SIG-M5 (cell line): ENCODE measurements around the gene POLE.
"Not testable (repeated sequence)": the region's sequence is repeated elsewhere in the genome, so short reads cannot be mapped to it uniquely, and the experiment has no call there.

Source experiments
- DNase-seq: peaks from one replicate; lab custom pipeline; 2025; lab: John Stamatoyannopoulos, UW

The POLE gene

DNA sequence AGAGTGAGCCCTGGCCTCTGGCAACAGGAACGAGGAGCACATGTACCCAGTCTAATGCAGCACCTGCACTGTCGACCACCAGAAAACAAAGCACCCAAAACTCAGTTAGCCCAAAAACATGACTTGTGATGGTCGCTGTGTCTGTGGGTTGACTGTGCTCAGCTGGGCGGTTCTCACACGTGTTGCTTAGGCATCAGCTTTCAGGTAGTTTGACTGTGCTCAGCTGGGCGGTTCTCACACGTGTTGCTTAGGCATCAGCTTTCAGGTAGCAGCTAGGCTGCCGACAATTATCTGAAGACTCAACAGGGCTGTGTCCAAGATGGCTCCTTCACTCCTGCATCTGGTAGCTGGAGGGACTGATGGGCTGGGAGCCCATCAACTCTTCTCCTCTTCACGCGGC, 75.5 kb downstream of the POLE start:
- DNase-seq = no peak

DNA sequence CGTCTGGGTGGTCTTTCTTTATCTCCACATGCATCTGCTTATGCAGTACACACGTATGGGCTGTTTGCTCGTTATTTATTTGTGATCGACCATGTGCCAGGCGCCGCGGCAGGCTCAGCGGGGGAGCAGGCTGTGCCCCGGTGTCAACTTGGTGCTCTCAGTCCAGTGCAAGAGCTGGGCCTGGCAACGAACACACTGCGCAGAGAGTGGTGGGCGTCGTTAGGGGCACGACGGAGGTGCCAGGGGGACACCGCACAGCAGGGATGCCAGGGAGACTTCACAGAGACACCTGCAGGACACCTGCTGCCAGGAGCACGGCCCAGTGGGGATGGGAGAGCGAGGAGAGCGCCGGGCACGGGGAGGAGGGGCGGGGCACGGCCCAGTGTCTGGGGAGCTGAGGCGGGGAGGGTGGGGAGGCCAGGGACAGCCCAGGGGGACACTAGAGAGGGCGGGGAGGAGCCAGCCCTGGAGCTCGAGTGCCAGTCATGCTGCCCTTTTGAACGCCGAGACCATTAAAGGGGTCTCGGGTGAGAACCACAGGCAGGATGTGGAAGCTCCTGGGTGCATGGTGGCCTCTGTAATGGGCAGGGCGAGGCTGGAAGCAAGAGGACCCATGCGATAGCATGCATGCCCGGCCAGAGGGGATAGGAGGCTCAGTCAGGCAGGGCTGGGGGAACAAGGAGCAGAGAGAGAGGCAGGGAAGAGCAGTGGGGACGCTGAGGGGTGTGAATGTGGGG, 76.1 kb downstream of the POLE start:
- DNase-seq = no peak

DNA sequence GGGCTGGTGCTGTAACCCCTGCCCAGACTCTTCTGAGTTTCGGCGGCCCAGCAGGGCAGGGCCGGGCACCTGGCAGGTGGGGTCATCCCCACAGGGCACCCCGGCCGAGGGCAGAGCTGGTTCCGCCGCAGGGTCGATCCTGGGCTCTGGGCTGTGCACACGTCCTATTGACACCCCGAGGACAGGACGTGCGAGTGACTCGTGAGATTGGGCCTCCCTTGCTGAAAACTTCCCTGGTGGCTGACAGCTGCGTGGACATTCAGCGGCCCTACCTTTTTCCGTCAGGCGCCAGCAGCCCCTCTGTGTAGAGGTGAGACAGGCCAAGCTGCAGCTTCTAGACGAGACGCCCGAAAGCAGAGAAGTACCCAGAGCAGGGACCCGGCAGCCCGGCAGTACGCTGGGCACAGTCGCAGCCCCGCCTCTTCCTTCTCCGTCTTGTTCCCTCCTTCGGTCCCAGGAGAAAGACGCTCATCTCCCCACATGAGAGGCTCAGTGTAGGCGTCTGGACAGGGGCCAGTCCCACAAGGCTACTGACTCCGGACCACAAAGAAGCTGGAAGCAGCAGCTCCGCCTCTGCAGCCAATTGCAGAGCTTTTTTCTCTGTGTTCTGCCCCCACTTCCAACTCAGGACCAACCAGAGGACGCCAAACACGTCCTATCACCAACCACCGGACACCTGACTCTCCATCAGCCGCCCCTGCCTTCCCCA, 76.9 kb downstream of the POLE start, which contains the start of gene LRCOL1:
TSS of gene LRCOL1 (minus strand) at position 532 of the 709 bp plus-strand sequence. CDS start 4,331 bp downstream, outside the sequence.
- no peak for DNase-seq

DNA sequence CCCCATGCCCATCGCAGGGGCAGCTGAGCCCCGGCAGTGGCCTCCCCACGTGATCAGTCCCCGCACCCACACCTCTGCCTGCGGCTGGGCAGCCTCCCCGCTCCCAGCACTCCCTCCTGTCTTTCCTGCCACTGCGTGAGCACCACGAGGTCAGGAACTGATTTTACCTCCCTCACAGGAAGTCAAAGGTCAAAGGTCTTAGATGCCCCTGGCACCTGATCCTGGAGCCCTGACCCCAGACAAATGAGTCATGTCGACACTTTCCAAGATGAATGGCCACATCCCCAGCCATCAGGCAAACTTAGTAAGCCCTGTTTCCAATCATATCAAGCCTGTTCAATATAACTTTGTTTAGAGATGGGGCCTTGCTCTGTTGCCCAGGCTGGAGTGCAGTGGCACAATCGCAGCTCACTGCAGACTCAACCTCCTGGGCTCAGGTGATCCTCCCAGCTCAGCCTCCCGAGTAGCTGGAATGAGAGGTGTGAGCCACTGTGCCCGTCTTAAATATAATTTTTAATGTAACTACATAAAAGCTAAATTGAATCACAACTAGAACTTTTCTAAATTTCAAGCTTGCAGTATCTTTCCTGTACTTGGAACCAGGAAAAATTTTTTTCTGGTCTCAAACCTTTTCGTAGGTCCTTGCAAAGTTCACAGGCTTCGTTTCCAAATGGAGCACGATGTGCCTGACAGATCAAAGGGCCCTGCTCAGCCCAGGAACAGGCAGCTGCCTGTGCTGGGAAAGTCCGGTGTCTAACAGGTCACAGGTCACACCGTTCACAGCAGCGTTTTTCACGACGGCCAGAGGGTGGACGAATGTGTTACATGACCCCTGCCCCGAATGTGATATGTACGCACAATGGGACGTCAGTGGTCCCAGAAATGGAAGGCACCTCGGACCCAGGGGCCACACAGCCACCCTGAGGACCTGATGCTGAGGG, 78.6 kb downstream of the POLE start:
- no peak for DNase-seq

DNA sequence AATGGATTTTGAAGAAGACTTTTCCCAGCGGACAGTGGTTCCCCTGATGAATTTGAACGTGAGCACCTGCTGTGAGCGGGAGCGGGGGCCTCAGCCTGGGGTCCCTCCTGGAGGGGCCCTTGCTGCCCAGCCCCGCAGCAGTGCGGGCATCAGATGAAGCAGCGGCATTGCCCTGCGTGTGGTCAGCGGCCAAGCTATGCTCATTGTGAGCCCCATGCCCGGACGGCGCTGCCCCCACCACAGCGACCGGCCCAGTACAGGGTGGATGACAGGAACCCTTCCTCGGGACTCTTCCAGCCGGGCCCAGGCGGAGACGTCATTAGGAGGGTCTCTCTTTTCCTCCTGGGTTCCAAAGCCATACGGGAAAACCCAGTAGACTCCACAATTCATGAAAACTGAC, 80.2 kb downstream of the POLE start:
- DNase-seq = no peak

DNA sequence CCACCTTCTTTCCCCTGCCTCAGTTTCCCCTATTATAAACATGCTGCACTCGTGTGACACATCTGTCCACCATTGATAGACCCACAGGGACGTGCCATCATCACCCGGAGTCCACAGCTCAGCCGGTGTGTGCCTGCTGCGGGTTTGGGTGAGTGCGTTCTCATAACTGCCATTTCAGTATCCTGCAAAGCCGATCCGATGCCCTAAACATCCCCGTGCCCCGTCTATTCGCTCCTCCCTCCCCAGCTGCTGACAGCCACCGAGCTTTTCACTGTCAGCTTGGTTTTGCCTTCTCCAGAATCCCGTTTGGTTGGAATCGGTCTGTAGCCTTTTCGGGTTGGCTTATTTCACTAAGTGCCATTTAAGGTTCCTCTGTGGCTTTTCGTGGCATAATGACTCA, 80.7 kb downstream of the POLE start:
- DNase-seq = no peak

DNA sequence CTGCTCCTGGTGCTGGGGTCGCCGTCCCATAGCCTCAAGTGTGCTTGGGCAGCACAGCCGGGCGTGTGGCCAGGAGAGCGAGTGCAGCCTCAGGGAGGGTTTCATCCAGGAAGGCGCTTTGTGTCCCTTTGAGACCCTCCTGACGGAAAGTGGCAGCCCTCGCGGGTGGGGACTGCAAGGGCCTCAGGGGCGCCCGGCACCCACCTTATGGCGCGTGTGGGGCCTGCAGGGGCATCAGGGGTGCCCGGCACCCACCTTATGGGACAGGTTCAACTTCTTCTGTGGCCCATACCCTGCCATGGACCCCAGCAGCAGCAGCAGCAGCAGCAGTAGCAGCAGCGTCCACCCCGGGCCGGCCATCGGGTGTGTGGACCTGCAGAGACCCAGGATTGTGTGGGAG, 81.2 kb downstream of the POLE start:
- no peak for DNase-seq

DNA sequence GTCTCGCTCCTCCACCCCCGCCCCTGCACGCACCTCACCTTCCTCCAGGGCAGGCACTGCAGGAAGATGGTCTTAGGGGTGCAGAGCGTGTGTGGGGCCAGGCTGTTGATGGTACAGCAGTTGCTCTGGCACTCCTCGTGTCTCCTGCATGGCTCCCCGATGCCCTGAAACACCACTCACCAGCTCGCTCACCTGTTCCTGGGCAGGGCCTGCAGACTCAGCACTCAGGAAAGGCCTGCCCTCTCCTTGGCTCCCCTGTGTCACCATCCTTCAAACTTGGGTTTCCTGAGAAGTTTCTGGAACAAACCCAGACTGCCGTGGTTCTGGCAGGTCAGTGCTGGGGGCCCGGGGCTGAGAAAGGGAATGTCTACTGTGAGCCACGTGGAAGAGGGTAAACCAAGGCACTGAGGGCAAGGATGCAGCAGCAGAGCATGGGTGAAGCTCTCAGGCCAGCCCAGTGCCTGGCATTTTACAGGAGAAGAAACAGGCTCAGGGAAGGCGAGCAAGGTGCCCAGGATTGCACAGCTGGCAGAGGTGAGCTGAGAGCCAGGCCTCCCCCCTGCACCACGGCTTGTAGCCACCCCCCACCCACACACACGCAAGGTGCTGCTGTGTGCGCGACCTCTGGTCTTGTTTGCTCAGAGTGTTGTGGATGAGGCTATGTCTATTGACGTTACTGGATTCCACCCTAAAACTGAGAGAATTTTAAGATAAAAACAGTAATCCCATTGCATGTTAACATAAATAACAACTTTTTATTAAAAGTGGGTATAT, 82.3 kb downstream of the POLE start:
- DNase-seq = no peak

DNA sequence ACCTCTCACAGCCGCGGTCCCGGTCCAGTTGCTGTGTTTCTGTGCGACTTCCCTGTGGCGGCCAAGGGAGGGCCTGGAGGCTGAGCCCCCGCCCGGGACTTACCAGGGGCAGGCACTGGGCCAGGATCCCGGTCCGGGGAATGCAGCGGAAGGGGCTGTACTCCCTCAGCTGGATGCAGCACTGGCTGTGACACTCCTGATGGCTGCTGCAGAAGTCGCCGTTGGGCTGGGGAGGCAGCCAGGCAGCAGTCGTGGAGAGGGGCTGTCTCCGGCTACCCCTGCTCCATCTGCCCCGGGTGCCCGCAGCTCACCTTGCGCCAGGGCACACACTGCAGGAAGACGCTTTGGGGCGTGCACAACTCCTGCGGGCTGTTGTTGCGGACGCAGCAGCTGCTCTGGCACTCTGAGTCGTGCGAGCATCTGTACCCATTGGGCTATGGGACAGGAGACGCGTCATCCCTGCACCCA, 83.0 kb downstream of the POLE start:
- DNase-seq = no peak

DNA sequence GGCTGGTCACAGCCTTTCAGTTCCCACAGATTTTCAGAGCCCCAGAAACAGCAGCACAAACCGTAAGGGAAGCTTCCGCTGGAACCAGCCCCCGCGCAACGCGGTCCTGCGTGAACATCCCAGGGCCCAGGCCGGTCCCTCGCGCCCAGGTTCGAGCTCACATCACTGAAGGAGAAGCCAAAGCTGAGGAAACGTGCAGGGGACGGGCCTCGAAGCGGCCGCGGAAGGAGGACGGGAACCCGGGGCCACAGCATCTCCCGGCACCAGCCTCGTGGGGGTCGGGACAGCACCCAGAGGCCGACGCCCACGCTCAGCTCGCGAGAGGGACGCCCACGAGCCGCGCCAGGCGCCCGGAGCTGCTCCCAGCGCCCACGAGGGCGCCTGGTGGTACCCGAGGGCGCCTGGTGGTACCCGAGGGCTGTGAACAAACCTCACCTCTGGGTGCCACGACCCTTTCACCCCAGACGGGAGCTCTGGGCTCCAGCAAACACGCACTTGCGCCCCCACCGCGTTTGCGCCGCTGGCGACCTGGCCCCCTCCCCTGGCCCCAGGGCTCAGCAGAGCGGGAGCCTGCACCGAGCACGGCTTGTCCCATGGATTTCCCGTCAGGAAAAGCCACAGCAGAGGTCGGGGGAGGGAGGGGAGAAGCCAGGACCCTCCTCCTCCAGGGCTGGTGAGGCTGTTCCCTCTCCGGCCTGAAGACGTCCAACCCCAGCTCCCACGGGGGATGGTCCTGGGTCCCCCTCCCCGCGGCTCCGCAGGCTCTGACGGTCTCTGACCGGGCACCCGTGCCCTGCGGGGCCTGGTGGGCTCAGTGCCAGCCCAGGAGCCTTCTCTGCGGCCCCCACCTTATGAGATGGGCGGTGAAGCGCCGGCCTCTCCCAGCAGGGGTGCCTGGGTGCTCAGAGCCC, 83.6 kb downstream of the POLE start:
- no peak for DNase-seq

DNA sequence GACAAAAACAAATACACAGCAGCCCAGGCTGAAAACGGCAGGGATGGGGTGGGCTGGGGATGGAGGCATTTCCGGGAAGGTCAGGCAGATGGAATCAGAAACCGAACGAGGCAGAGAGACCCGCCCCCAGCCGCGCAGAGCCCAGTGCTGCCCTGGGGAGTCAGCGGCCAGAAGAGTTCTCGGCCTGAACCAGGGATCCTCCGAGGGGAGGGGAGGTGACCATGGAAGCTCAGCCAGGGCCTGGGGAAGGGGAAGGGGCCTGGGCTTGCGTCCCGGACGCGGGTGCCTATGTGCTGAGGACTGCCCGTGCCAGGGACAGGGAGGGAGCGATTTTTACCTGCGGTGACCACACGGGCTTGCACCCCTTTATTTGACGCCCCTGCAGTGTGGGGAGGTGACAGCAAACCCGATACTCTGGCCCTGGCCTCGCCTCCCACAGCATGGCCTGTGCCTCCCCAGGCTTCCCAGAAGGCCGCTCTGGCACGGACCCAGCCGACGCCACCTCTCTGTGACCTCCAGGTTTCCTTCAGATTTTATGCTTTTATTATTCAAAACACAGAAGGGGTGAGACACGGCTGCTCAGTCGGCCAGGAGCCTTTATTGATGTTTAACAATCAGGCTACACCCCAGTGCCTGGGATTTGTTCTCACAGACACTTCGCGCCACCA, 84.4 kb downstream of the POLE start:
- no peak for DNase-seq

DNA sequence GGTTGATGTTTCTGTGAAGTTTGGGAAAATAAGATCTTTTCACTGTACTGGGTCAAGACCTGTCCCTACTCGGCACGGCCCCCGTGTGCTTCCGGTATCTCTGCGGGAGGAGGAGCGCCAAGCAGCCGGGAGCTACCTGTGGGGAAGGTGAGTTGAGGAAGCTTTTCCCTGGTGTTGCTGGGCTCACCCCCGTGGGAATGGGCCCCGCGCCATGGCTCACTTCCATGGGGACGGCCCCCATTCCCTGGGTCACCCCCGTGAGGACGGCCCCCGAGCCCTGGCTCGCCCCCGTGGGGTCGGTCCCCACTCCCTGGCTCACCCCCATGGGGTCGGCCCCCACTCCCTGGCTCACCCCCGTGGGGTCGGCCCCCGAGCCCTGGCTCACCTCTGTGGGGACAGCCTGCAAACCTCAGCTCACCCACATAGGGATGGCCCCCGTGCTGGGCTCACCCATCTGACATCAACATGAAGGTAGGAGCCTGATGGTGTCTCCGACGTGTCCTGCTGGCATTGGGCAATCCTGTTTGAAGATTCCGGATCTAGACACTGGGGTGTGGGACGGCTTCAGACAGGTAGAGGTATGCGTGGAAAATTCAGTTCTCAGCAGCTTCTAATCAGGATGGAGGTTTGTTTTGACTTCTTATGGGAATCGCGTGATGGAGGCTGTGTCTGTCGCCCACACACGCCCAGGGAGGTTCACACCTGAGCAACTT, 85.8 kb downstream of the POLE start:
- no peak for DNase-seq

DNA sequence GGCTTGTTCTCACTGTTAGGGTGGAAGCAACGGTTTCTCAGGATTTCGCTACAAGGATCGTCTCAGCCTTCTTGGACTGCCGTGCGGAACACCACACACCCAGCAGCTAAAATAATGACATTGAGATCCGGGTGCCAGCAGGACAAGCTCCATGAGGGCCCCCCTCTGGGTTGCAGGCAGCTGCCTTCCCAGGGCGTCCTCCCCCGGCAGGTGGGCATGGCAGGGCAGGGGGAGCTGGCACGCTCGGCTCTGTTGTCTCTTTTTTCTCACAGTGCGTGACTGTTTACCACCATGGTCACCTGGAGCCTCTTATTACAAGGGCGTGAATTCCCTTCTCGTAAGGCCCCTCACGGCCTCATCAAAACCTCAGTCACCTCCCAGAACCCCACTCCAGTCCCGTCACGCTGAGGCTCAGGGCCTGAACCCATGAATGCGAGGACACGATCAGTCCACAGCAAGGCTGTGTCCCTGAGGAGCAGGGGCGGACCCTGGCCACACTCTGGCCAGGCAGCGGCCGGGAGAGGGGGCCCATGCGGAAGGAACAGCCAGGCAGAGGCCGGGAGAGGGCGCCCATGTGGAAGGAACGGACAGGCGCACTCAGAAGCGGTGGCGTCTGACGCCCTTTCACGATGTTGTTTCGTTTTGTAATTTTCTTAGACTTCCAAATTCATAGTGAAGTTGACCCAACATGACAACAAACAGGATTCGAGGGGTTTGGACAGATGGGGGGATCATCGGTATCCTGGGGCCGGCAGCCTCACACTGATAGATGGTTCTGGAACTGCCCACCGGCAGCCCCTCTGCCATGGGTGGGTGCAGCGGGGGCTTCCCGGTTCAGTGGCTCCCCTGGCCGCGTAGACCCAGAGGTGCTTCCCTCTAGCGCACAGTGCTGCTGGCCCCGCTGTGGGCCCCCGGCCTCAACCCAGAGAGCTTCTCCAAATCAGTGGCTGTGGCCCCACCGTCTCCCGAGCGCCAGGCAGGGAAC, 86.8 kb downstream of the POLE start:
- no peak for DNase-seq

DNA sequence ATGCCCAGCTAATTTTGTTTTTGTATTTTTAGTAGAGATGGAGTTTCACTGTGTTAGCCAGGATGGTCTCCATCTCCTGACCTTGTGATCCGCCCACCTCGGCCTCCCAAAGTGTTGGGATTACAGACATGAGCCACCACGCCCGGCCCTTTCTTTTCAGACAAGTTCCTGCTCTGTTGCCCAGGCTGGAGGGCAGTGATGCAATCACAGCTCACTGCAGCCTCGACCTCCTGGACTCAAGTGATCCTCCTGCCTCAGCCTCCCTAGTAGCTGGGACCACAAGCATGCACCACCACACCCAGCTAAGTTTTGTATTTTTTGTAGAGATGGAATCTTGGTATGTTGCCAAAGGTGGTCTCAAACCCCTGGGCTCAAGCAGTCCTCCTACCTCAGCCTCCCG, 87.6 kb downstream of the POLE start:
- not testable (repeated sequence) for DNase-seq

DNA sequence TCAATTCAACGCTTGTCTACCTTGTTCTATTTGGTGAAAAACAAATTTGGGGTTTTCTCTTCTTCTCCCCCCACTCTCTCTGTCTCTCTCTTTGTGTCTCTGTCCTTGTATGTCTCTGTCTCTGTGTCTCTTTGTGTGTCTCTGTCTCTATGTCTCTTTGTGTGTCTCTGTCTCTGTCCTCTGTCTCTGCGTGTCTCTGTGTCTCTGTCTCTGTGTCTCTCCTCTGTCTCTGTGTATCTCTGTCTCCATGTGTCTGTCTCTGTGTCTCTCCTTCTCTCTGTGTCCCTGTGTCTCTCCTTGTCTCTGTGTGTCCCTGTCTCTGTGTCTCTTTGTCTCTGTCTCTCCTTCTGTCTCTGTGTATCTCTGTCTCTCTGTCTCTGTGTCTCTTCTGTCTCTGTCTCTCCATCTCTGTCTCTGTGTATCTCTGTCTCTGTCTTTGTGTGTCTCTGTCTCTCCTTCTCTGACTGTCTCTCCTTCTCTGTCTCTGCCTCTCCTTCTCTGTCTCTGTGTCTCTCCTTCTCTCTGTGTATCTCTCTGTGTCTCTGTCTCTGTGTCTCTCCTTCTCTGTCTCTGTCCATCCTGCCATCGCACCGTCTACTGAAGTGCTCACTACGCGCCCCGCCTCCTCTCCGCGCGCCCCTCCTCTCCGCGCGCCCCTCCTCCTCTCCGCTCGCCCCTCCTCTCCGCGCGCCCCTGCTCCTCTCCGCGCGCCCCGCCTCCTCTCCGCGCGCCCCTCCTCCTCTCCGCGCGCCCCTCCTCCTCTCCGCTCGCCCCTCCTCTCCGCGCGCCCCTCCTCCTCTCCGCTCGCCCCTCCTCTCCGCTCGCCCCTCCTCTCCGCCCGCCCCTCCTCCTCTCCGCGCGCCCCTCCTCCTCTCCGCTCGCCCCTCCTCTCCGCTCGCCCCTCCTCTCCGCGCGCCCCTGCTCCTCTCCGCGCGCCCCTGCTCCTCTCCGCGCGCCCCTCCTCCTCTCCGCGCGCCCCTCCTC, 89.5 kb downstream of the POLE start:
- DNase-seq = no peak

DNA sequence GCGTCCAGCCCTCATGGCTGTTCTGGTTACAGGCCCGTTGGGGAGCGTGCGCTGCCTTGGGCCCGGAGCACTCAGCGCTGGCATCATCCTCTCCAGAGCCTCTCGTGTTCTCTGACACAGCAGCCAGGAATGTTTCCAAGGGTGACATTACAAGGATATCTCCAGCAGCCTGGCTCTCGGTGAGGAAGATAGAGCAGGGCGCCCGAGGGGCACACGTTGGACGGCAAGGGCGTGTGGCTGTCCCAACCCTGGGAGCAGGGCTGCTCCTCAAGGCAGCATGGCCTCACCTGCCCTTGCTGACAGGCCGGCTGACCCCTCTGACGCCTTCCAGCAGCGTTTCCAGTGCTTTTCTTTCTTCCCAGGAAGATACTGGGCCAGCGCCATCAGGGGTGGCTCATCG, 91.1 kb downstream of the POLE start:
- no peak for DNase-seq

DNA sequence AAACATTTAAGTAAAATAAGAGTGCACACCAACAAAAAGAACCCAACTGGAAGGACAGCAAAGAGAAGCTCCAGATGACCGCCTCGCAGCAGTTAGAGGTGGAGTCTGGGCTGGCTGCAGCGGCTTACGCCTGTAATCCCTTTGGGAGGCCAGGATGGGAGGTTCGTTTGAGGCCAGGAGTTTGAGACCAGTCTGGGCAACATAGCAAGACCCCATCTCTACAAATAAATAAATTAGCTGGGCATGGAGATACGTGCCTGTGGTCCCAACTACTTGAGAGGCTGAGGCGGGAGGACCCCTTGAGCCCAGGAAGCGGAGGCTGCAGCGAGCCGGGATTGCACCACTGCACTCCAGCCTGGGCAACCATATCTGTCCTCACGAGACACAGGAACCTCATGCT, 92.0 kb downstream of the POLE start:
- no peak for DNase-seq
